Activated CD4-positive, alpha-beta T cell treated with anti-CD3 and anti-CD28 coated beads for 36 hours (primary cell): Measurements from ENCODE around the gene RNF157. TPM values are rescaled to one million over a fixed set of nuclear protein-coding genes. Genes with fewer than 3 reads are reported as not detected.
"Not testable (repeated sequence)": the region's sequence is repeated elsewhere in the genome, so short reads cannot be mapped to it uniquely, and the experiment has no call there.

Experiments
- ATAC-seq: fragments of 200-7000 bp; cut with Tn5 transposase; one replicate; pipeline ENCODE4 v1.10.0; 2021; ENCODE audit warnings: mild to moderate bottlenecking, moderate library complexity
- CTCF ChIA-PET: fragments of 350-600 bp; sonication (Branson Sonifier 250); formaldehyde crosslinking; loops from one replicate; lab custom pipeline; 2021; ENCODE audit warnings: antibody characterized with exemption; lab: Charles Lee
- POLR2A ChIA-PET: fragments of 350-600 bp; sonication (Branson Sonifier 250); formaldehyde crosslinking; loops from one replicate; lab custom pipeline; 2021; ENCODE audit warnings: antibody characterized with exemption, inconsistent platforms; lab: Charles Lee
- DNase-seq: peaks from one replicate; pipeline ENCODE4 v3.0.0-alpha.2; 2020
- H3K27ac Mint-ChIP-seq: one replicate; pipeline ENCODE4 v1.8.0; 2021; ENCODE audit warnings: mixed read lengths
- H3K27me3 Mint-ChIP-seq: one replicate; pipeline ENCODE4 v1.8.0; 2021; ENCODE audit warnings: mixed read lengths
- H3K36me3 Mint-ChIP-seq: one replicate; pipeline ENCODE4 v1.8.0; 2021; ENCODE audit warnings: low read depth, mixed read lengths
- H3K4me1 Mint-ChIP-seq: one replicate; pipeline ENCODE4 v1.8.0; 2021; ENCODE audit warnings: mixed read lengths
- H3K4me3 Mint-ChIP-seq: one replicate; pipeline ENCODE4 v1.8.0; 2021; ENCODE audit warnings: mild to moderate bottlenecking, moderate library complexity, mixed read lengths
- H3K9me3 Mint-ChIP-seq: one replicate; pipeline ENCODE4 v1.8.0; 2021; ENCODE audit warnings: low read depth, mixed read lengths
- intact Hi-C, 2 experiments: fragments of 100-400 bp; cut with DNase I in 1 of 2; cut with micrococcal nuclease in 1 of 2; formaldehyde crosslinking; loops; one replicate each; pipeline versions ENCODE4 v1.14.2 to v1.15.1; 2022 to 2024; cut with DNase I, micrococcal nuclease
- total RNA-seq, 2 experiments: library from RNA; stranded (reverse); gene quantifications; one replicate each; pipeline ENCODE4 v1.2.3, GENCODE V29; 2021

Gene RNF157
- total RNA-seq, 2 experiments from 2014 or later: 24.0 to 39.4 TPM

DNA sequence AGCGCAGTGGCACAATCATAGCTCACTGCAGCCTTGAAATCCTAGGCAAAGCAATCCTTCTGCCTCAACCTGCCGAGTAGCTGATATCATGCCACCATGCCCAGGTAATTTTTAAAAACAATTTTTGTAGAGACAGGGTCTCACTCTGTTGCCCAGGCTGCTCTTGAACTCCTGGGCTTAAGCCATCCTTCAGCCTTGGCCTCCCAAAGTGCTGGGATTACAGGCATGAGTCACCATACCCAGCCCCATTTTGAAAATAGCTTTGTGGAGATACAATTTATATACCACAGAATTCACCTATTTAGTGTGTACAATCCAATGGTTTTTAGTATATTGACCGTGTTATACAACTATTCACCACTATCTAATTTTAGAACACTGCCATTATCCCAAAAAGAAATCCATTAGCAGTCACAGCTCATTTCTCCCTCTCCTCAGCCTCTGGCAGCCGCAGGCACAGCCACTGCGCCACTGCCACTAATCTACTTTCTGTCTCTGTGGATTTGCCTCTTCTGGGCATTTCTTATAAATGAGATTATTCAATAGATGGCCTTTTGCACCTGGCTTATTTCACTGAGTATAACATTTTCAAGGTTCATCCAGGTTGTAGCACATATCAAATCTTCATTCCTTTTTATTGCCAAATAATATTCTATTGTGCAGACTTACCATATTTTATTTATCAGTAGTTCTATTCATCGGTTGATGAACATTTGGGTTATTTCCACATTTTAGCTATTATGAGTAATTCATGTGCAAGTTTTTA, 6.5 kb downstream of the RNF157 start:
- H3K27me3 Mint-ChIP-seq: no peaks in the 10 kb centered on the region
- H3K9me3 Mint-ChIP-seq: no peaks in the 10 kb centered on the region
- H3K4me1 Mint-ChIP-seq: peaks cover 49% of the 10 kb centered on the region
- H3K4me3 Mint-ChIP-seq: no peak overlapping the region
- no peak overlapping the region for H3K27ac Mint-ChIP-seq
- DNase-seq: no peak
- H3K36me3 Mint-ChIP-seq: peaks cover 13% of the 10 kb centered on the region
- ATAC-seq: no peak
- CTCF ChIA-PET: interaction anchor here (0.7 to 1.1 kb wide), 6 partner anchors 9 to 130 kb away, joined by 3 read pairs; no protein-coding TSS in a partner anchor
- intact Hi-C loops: loop anchor here in 1 of 2 experiments (5.0 kb wide), 1 partner anchor 36 kb away; no protein-coding TSS in a partner anchor
- POLR2A ChIA-PET: no interaction called here

DNA sequence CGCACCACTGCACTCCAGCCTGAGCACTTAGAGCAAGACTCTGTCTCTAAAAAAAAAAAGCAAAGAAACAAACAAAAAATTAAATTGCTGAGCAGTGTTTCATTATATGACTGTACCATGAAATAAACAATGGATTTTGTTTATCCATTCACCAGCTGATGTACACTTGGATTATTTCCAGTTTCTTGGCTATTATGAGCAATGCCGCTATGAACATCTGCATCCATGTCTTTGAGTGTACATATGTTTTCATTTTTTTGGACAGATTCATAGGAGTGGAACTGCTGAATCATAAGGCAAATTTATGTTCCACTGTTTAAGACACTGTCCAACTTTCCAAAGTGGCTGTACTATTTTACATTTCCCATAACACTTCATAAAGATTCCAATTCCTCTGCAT, 8.0 kb downstream of the RNF157 start:
- H3K27me3 Mint-ChIP-seq: no peaks in the 10 kb centered on the region
- intact Hi-C loops: loop anchor here in 1 of 2 experiments (5.0 kb wide), 1 partner anchor 35 kb away; no protein-coding TSS in a partner anchor
- H3K4me1 Mint-ChIP-seq: peaks cover 41% of the 10 kb centered on the region
- H3K9me3 Mint-ChIP-seq: no peaks in the 10 kb centered on the region
- ATAC-seq (no peak), DNase-seq (no peak)
- ChIA-PET POLR2A (no interaction called here), CTCF (interaction anchor here (0.6 to 1.9 kb wide), 4 partner anchors 14 to 141 kb away, joined by 3 to 6 read pairs (median 3); no protein-coding TSS in a partner anchor)
- no peak overlapping the region for H3K4me3 Mint-ChIP-seq
- no peak overlapping the region for H3K27ac Mint-ChIP-seq
- H3K36me3 Mint-ChIP-seq: peaks cover 11% of the 10 kb centered on the region

DNA sequence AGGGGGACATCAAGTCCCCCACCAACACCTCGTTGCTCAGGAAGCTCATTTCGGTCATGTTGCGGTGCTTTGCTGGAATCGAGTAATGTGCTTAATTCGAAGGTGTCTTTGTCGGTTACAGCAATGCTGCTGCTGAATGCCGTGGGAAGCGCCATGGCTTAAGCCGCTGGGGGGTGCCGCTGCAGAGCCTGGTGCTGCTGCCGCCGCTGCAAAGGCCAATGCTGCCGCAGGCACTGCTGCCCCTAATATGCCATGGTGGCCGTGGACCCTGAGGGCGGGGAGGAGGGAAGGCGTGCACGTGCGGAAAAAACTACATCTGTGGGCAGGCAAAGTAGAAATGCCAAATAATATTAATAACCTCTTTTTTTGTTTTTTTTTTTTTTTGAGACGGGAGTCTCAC, 13.5 kb downstream of the RNF157 start:
- H3K9me3 Mint-ChIP-seq, intact Hi-C loops, H3K27ac Mint-ChIP-seq, DNase-seq, POLR2A ChIA-PET, H3K4me3 Mint-ChIP-seq, H3K27me3 Mint-ChIP-seq, ATAC-seq: not testable (repeated sequence)
- peaks cover 16% of the 10 kb centered on the region for H3K4me1 Mint-ChIP-seq
- peaks cover 12% of the 10 kb centered on the region for H3K36me3 Mint-ChIP-seq
- CTCF ChIA-PET: interaction anchor here (1.1 kb wide), 1 partner anchor 25 kb away, joined by 3 read pairs; no protein-coding TSS in a partner anchor

DNA sequence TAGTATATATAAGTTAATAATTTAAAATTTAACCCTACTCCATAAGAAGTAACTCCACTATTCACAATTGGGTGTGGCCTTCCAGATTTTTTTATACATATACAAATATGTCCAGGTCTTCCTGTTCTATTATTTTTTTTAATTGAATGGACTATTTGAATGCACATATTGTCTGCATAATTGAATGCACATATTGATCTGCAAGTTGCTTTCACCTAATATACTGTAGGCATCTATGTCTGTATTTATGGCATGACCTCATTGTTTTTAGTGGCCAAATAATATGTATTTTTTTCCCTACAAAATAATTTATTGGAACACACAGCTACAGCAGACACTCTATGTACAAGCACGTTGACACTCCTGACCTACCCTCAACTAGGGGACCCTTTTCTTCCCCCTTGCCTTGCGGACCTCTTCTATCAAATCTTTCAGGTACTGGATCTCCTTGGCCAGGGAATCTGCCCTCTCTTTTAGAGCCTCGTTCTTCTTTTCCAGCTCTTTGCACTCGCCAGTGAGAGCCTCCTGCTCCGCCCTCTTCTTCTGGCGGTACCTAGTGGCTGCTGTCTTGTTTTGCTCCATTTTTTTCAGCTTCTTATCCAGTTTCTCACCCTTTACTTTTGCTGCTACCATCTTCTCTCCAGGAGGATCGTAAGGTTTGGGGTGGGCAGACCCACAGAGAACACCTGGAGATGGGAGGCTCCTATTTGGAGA, 14.8 kb downstream of the RNF157 start:
- H3K9me3 Mint-ChIP-seq, ATAC-seq, H3K27ac Mint-ChIP-seq, intact Hi-C loops, POLR2A ChIA-PET, DNase-seq, H3K27me3 Mint-ChIP-seq, H3K4me3 Mint-ChIP-seq: not testable (repeated sequence)
- peaks cover 12% of the 10 kb centered on the region for H3K36me3 Mint-ChIP-seq
- CTCF ChIA-PET: interaction anchor here (1.1 kb wide), 1 partner anchor 26 kb away, joined by 3 read pairs; no protein-coding TSS in a partner anchor
- H3K4me1 Mint-ChIP-seq: peaks cover 16% of the 10 kb centered on the region

DNA sequence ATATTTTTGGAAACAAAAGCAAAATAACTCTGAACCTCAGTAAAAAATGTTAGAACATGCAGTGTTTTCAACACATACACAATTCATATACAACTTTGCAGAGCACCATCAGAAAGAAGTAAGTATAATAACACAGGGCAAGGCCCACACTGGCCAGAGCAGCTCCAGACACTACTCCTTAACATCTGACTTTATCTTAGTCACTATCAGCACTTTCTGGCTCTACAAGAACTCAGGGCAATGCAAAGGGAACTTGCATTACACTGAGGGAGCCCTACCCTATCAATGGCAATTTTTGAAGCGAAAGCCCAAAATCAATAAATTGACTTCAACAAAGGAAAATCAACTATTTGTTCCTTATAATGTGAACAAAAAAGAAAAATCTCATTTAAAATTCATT, 16.5 kb downstream of the RNF157 start:
- H3K27ac Mint-ChIP-seq: peak overlapping the region; percentile 19
- H3K4me1 Mint-ChIP-seq: peaks cover 19% of the 10 kb centered on the region
- H3K27me3 Mint-ChIP-seq: no peaks in the 10 kb centered on the region
- ChIA-PET POLR2A (no interaction called here), CTCF (interaction anchor here (0.5 to 0.9 kb wide), 3 partner anchors 15 to 210 kb away, joined by 3 to 4 read pairs (median 4); no protein-coding TSS in a partner anchor)
- DNase-seq (no peak), ATAC-seq (no peak)
- H3K9me3 Mint-ChIP-seq: no peaks in the 10 kb centered on the region
- H3K36me3 Mint-ChIP-seq: peaks cover 8% of the 10 kb centered on the region
- no peak overlapping the region for H3K4me3 Mint-ChIP-seq
- intact Hi-C loops: no loop called here

DNA sequence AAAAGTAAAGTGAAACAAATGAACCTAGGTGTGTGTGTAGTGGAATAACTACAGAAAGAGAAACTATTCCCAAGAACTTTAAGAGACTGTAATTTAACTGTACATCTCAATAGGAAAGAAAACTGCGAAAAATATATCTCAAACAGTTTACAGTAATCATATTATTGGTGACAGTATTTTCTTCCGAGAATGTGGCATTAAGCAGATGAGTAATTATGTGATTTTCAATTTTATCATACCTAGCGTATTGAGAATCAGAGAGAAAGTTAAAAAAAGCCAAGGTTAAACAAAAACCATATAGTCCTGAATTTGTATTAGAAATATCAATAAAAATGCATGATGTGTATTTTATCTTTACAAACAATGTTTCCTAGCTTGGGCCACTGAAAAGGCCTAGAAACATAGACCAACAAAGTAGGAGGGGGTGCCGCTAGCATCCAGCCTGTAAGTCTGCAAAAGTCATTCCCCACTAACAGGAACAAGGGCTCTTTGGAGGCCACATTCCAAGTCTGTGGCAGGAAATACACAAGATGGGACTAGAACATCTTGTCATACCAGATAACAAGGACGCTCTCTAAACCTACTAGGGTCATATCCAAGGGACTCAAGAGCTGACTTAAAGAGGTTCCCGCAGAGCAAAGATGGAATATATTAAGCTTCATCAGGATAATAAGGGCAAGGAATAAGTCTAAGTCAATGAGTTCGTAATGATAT, 20.5 kb downstream of the RNF157 start:
- ChIA-PET CTCF (interaction anchor here (0.6 to 1.5 kb wide), 6 partner anchors 9 to 104 kb away, joined by 3 to 6 read pairs (median 3); no protein-coding TSS in a partner anchor), POLR2A (no interaction called here)
- Mint-ChIP-seq H3K4me1 (peaks cover 33% of the 10 kb centered on the region), H3K27ac (peak overlapping the region; percentile 67), H3K9me3 (no peaks in the 10 kb centered on the region), H3K4me3 (no peak overlapping the region), H3K36me3 (peaks cover 3% of the 10 kb centered on the region), H3K27me3 (no peaks in the 10 kb centered on the region)
- intact Hi-C loops: loop anchor here in 1 of 2 experiments (2.0 kb wide), 1 partner anchor 19 kb away; no protein-coding TSS in a partner anchor
- DNase-seq (no peak), ATAC-seq (peak; percentile 72)

DNA sequence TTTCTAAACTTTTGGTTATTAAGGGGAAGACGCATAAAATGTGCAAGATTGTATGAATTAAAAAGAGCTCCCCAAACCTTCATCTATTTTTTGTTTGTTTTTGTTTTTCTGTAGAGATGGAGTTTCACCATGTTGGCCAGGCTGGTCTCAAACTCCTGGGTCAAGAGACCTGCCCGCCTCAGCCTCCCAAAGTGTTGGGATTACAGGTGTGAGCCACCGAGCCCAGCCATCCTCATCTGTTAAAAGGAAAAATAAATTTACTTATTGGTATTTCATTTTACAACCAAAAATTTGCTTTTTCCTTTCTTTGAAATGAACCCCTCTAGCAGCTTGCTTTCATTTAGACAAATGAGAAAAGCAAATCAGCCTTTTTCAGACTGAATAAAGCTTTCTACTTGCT, 23.2 kb downstream of the RNF157 start:
- peaks cover 45% of the 10 kb centered on the region for H3K4me1 Mint-ChIP-seq
- POLR2A ChIA-PET: interaction anchor here (0.6 to 1.4 kb wide), 3 partner anchors 47 to 152 kb away, joined by 3 read pairs; no protein-coding TSS in a partner anchor

GRCh38 chr17:76213491-76213890, 26.8 kb downstream of the RNF157 start:
- CTCF ChIA-PET: no interaction called here
- intact Hi-C loops: no loop called here
- Mint-ChIP-seq H3K4me3 (no peak overlapping the region), H3K4me1 (peaks cover 40% of the 10 kb centered on the region), H3K27me3 (no peaks in the 10 kb centered on the region), H3K36me3 (peaks cover 15% of the 10 kb centered on the region), H3K9me3 (no peaks in the 10 kb centered on the region), H3K27ac (no peak overlapping the region)
- ATAC-seq (no peak), DNase-seq (no peak)
- POLR2A ChIA-PET: interaction anchor here (0.6 kb wide), 1 partner anchor 42 kb away, joined by 4 read pairs; no protein-coding TSS in a partner anchor

More for the DNA sequence above, 23.2 kb downstream of the RNF157 start:
- Mint-ChIP-seq H3K4me3 (no peak overlapping the region), H3K9me3 (no peaks in the 10 kb centered on the region), H3K27me3 (no peaks in the 10 kb centered on the region), H3K36me3 (no peaks in the 10 kb centered on the region), H3K27ac (no peak overlapping the region)
- ATAC-seq (no peak), DNase-seq (no peak)
- CTCF ChIA-PET: interaction anchor here (0.6 to 2.2 kb wide), 12 partner anchors 10 to 837 kb away, joined by 3 to 10 read pairs (median 4); no protein-coding TSS in a partner anchor
- intact Hi-C loops: no loop called here

- ATAC-seq: peak; percentile 33
- Mint-ChIP-seq H3K4me1 (peaks cover 33% of the 10 kb centered on the region), H3K4me3 (no peak overlapping the region), H3K9me3 (no peaks in the 10 kb centered on the region), H3K27me3 (no peaks in the 10 kb centered on the region), H3K27ac (peak overlapping the region; percentile 19), H3K36me3 (peaks cover 25% of the 10 kb centered on the region)
- ChIA-PET CTCF (interaction anchor here (0.9 to 2.0 kb wide), 8 partner anchors 9 to 194 kb away, joined by 3 to 9 read pairs (median 4); no protein-coding TSS in a partner anchor), POLR2A (no interaction called here)
- DNase-seq: no peak
- intact Hi-C loops: loop anchor here in 1 of 2 experiments (2.0 kb wide), 1 partner anchor 23 kb away; no protein-coding TSS in a partner anchor
Observed at GRCh38 chr17:76208120-76208519, 32.2 kb downstream of the RNF157 start.

GRCh38 chr17:76207275-76208059, 32.8 kb downstream of the RNF157 start:
- Mint-ChIP-seq H3K27ac (no peak overlapping the region), H3K27me3 (no peaks in the 10 kb centered on the region), H3K4me3 (no peak overlapping the region), H3K36me3 (peaks cover 25% of the 10 kb centered on the region), H3K4me1 (peaks cover 33% of the 10 kb centered on the region), H3K9me3 (no peaks in the 10 kb centered on the region)
- intact Hi-C loops: loop anchor here in 1 of 2 experiments (2.0 kb wide), 1 partner anchor 23 kb away; no protein-coding TSS in a partner anchor
- POLR2A ChIA-PET: interaction anchor here (0.6 to 1.0 kb wide), 3 partner anchors 11 to 518 kb away, joined by 3 to 5 read pairs (median 4); no protein-coding TSS in a partner anchor
- ATAC-seq (no peak), DNase-seq (no peak)
- CTCF ChIA-PET: interaction anchor here (0.7 to 2.0 kb wide), 11 partner anchors 8 to 193 kb away, joined by 3 to 9 read pairs (median 3); no protein-coding TSS in a partner anchor
